NOMO-1 treated with dmso at 0.1 percent for 144 hours (cell line): ENCODE measurements around the gene KIF5C.

ENCODE experiments used
- DNase-seq: peaks from one replicate; lab custom pipeline; 2025; ENCODE audit not compliant: unreplicated experiment; lab: John Stamatoyannopoulos, UW

The KIF5C gene

GRCh38 chr2:148887350-148888002 is 12.4 kb downstream of the KIF5C start:
- DNase-seq, result no peak

GRCh38 chr2:148888003-148888501 is 13.0 kb downstream of the KIF5C start:
- DNase-seq, result no peak

- no peak for DNase-seq
Observed at GRCh38 chr2:148888986-148889385, 14.0 kb downstream of the KIF5C start.

- no peak for DNase-seq
Observed at GRCh38 chr2:148893906-148894305, 18.9 kb downstream of the KIF5C start.

GRCh38 chr2:148896136-148896535 is 21.1 kb downstream of the KIF5C start:
- no peak for DNase-seq

- DNase-seq, result no peak
Observed at GRCh38 chr2:148899638-148900318, 24.8 kb downstream of the KIF5C start.

- no peak for DNase-seq
Observed at GRCh38 chr2:148900350-148900837, 25.4 kb downstream of the KIF5C start.

GRCh38 chr2:148901142-148901541 is 26.1 kb downstream of the KIF5C start:
- no peak for DNase-seq

- no peak for DNase-seq
Observed at GRCh38 chr2:148902798-148903197, 27.8 kb downstream of the KIF5C start.

GRCh38 chr2:148903294-148903693 is 28.3 kb downstream of the KIF5C start:
- no peak for DNase-seq

- peak; percentile 79 for DNase-seq
Observed at GRCh38 chr2:148903979-148904378, 29.0 kb downstream of the KIF5C start.

GRCh38 chr2:148906124-148906523 is 31.1 kb downstream of the KIF5C start:
- DNase-seq, result no peak

- no peak for DNase-seq
Observed at GRCh38 chr2:148907085-148907785, 32.2 kb downstream of the KIF5C start.

GRCh38 chr2:148909114-148909513 is 34.1 kb downstream of the KIF5C start:
- DNase-seq, result no peak

- no peak for DNase-seq
Observed at GRCh38 chr2:148913061-148913460, 38.0 kb downstream of the KIF5C start.

- DNase-seq, result no peak
Observed at GRCh38 chr2:148913492-148913891, 38.5 kb downstream of the KIF5C start.

GRCh38 chr2:148914463-148914862 is 39.4 kb downstream of the KIF5C start:
- DNase-seq, result no peak

GRCh38 chr2:148917431-148917830 is 42.4 kb downstream of the KIF5C start:
- no peak for DNase-seq

- DNase-seq, result no peak
Observed at GRCh38 chr2:148918554-148918953, 43.5 kb downstream of the KIF5C start.

- no peak for DNase-seq
Observed at GRCh38 chr2:148920559-148920958, 45.5 kb downstream of the KIF5C start.

GRCh38 chr2:148922062-148922461 is 47.0 kb downstream of the KIF5C start:
- DNase-seq, result no peak
